Vagina (tissue), 2 donors: ENCODE data around the gene SPRED3.

Source experiments
- POLR2A ChIP-seq, 2 donors: fragments of 450-650 bp; IDR thresholded peaks; one replicate each; pipeline ENCODE4 v1.6.1; 2017; ENCODE audit warnings: antibody characterized with exemption in 2 of 2, mild to moderate bottlenecking in 2 of 2, moderate library complexity in 2 of 2
- TF ChIP-seq, protein P1 (sequence below), 3 experiments: fragments of 450-650 bp in 2 of 3; fragments of 200-600 bp in 1 of 3; sonication (generic) in 1 of 3; IDR thresholded peaks; one replicate each; pipeline ENCODE4 v1.5.1; 2017 to 2019; ENCODE audit warnings: antibody characterized with exemption in 3 of 3, mild to moderate bottlenecking in 2 of 3, moderate library complexity in 2 of 3

DNA sequence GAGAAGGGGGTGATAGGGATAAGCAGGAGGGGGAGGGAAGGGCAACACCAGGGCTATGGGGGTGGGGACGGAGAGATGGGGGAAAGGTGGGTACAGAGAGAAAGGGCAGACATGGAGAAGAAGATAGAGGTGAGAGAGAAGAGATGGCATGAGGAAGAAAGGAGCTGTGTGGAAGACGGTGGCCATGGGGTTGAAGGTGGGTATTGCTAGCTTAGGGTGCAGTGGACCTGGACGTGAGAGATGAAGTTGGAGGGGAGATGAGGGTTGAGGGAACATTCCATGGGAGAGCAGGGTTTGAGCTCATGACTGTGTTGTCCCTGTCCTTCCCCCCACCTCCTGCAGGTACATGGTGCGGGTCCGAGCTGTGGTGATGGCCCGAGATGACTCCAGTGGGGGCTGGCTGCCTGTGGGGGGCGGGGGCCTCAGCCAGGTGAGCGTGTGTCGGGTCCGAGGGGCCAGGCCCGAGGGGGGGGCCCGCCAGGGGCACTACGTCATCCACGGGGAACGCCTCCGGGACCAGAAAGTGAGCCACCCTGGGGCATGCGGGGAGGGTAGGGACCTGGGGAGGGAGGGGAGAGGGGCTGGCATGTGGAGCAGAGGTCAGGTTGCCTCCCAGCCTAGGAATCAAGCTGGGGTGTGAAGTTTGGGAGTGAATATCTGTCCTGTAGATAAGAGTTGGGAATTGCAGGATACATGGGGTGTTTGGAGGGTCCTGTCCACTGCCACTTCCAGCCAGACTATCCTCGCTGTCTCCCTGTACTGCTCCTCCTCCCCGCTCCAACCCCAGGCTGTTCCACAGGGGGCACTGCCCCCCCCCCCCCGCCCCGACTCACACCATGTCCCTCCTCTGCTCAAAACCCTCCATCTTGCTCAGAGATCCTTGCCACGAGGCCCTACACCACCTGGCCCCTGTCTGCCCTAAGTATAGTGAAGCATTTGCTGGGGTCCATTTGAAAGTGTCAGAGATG lies 1.7 kb downstream of the SPRED3 start:
- TF ChIP-seq, protein P1, sequence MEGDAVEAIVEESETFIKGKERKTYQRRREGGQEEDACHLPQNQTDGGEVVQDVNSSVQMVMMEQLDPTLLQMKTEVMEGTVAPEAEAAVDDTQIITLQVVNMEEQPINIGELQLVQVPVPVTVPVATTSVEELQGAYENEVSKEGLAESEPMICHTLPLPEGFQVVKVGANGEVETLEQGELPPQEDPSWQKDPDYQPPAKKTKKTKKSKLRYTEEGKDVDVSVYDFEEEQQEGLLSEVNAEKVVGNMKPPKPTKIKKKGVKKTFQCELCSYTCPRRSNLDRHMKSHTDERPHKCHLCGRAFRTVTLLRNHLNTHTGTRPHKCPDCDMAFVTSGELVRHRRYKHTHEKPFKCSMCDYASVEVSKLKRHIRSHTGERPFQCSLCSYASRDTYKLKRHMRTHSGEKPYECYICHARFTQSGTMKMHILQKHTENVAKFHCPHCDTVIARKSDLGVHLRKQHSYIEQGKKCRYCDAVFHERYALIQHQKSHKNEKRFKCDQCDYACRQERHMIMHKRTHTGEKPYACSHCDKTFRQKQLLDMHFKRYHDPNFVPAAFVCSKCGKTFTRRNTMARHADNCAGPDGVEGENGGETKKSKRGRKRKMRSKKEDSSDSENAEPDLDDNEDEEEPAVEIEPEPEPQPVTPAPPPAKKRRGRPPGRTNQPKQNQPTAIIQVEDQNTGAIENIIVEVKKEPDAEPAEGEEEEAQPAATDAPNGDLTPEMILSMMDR (IDR thresholded peaks at IDR 0.05): no peak
- TF ChIP-seq POLR2A (IDR thresholded peaks at IDR 0.05): no peak
